ENCODE measurements around the gene EDC3. TPM values are rescaled to one million over a fixed set of nuclear protein-coding genes. Genes with fewer than 3 reads are reported as not detected.

Gene EDC3
- total RNA-seq, 1 experiment from 2014 or later: 45.1 TPM

DNA sequence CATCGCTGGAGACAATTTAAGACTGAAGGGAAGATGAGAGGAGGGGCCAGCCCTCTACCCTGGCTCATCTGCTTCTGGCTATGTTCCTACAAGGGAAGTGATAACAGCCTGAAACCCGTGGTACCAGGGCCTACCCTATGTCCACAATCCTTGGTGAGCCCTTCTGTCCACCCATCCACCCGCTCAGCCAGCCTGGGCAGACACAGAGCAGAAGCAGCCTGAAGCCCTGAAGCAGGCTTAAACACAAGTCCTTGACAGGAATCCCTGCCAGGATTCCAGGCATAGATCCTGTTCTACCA, 64.8 kb downstream of the EDC3 start:
- H3K9ac ChIP-seq (ENCODE audit: low read length): no peak overlapping the region
- H2AFZ ChIP-seq (ENCODE audit: low read depth, low read length, poor library complexity, severe bottlenecking): no peak overlapping the region
- no peak overlapping the region for H3K27ac ChIP-seq (ENCODE audit: low read depth, low read length)
- BruUV-seq (replicated peaks): no TSS peak
- no peak for ATAC-seq
- no peak for DNase-seq (ENCODE audit: low read depth, low spot score)
- H3K27me3 ChIP-seq (ENCODE audit: insufficient read depth, low read length): no peaks in the 10 kb centered on the region
- no peaks in the 10 kb centered on the region for H4K20me1 ChIP-seq (ENCODE audit: insufficient read depth)
- CTCF ChIA-PET: interaction anchor here (1.3 to 8.4 kb wide), 7 partner anchors 10 to 394 kb away, joined by 3 to 258 read pairs (median 8); no protein-coding TSS in a partner anchor
- intact Hi-C loops (cut with micrococcal nuclease): loop anchor here (5.0 kb wide), 1 partner anchor 356 kb away; no protein-coding TSS in a partner anchor
- no peaks in the 10 kb centered on the region for H3K9me2 ChIP-seq (ENCODE audit: insufficient read depth)
- TF ChIP-seq FOSL1 (IDR thresholded peaks at IDR 0.05; ENCODE audit: low read depth) (no peak), MAX (IDR thresholded peaks at IDR 0.05) (no peak), TCF7L2 (IDR thresholded peaks at IDR 0.05; ENCODE audit: borderline replicate concordance, extremely low read depth, insufficient read depth, insufficient read length) (no peak), JUND (IDR thresholded peaks at IDR 0.05) (no peak), EZH2 (IDR thresholded peaks at IDR 0.05) (no peak), EZH2phosphoT487 (IDR thresholded peaks at IDR 0.05; ENCODE audit: borderline replicate concordance) (no peak), SP1 (IDR thresholded peaks at IDR 0.05; ENCODE audit: low read depth) (no peak), ATF3 (IDR thresholded peaks at IDR 0.05) (no peak), SRF (IDR thresholded peaks at IDR 0.05; ENCODE audit: low read depth) (no peak), REST (IDR thresholded peaks at IDR 0.05; ENCODE audit: low read depth) (no peak), ELF1 (IDR thresholded peaks at IDR 0.05; ENCODE audit: borderline replicate concordance, low read depth) (no peak), YY1 (IDR thresholded peaks at IDR 0.05; ENCODE audit: extremely low read depth, insufficient replicate concordance, low read depth, low read length) (no peak), ZBTB33 (IDR thresholded peaks at IDR 0.05; ENCODE audit: extremely low read depth, insufficient replicate concordance, low read length) (no peak)
- POLR2A ChIA-PET: no interaction called here
- no peak overlapping the region for H3K4me3 ChIP-seq (replicated peaks in 1 of 2; ENCODE audit: low read depth in 1 of 2, low read length in 2 of 2)
- H3K79me2 ChIP-seq (ENCODE audit: insufficient read depth, low read length): no peaks in the 10 kb centered on the region
- H3K4me1 ChIP-seq (ENCODE audit: control insufficient read depth in 1 of 2, insufficient read depth in 2 of 2, low read length in 2 of 2): no peaks in the 10 kb centered on the region
- no peak overlapping the region for H3K4me2 ChIP-seq (ENCODE audit: low read length)
- peaks cover 20 to 41% of the 10 kb centered on the region in 2 experiments; a peak in 3 of 4 replicates for H3K36me3 ChIP-seq (ENCODE audit: control insufficient read depth in 1 of 2, insufficient read depth in 2 of 2, low read length in 2 of 2)
- RAD21 ChIA-PET (ENCODE audit: low non-redundant PET in 1 of 2, low total read pairs in 2 of 2, uncharacterized antibody in 2 of 2, unreplicated experiment in 2 of 2): interaction anchor here (1.3 to 2.5 kb wide), 3 partner anchors 138 to 257 kb away, joined by 4 to 9 read pairs (median 5); no protein-coding TSS in a partner anchor
- no peaks in the 10 kb centered on the region for H3K9me3 ChIP-seq (ENCODE audit: control insufficient read depth in 1 of 2, insufficient read depth in 1 of 2, low read depth in 1 of 2, low read length in 2 of 2)
